ENCODE measurements around the gene TSHZ2. TPM values are rescaled to one million over a fixed set of nuclear protein-coding genes. Genes with fewer than 3 reads are reported as not detected.

The TSHZ2 gene
- total RNA-seq, 3 donors from 2014 or later (not counting 1 experiment from before 2014, with no cell fraction given), result 1.8 to 1.9 TPM; not detected in 1

DNA sequence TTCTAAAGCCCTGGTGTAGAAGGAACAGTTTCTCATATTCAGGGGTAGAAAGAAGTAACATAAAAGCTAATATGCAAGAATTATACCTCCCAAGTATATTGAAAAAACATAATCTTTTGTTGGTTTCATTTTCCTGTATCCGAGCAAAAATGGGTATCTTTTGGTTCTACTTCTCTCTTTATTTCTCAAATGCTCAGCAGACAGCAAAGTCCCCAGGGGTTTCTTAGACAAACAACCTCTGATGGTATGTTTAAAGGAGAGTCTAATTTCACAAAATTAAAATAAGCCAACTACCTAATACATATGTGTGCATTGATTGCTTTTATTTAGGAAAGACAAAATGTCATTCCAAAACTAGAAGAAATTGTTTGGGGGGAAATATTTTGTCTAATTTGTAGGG lies 131.0 kb downstream of the TSHZ2 start:
- Mint-ChIP-seq H3K9me3 (no peaks in the 10 kb centered on the region), H3K27ac (no peak overlapping the region), H3K4me1 (no peaks in the 10 kb centered on the region), H3K27me3 (ENCODE audit: low read depth in 2 of 2) (peaks cover 7 to 15% of the 10 kb centered on the region in 2 donors), H3K4me3 (no peak overlapping the region), H3K36me3 (no peaks in the 10 kb centered on the region)
- no peaks in the 10 kb centered on the region for H3K36me3 ChIP-seq (ENCODE audit: control insufficient read depth, insufficient read depth, low read length)
- ATAC-seq (no peak), DNase-seq (no peak)
- no peaks in the 10 kb centered on the region for H3K4me1 ChIP-seq (ENCODE audit: control insufficient read depth, insufficient read depth, low read length)
- TF ChIP-seq, protein P1, sequence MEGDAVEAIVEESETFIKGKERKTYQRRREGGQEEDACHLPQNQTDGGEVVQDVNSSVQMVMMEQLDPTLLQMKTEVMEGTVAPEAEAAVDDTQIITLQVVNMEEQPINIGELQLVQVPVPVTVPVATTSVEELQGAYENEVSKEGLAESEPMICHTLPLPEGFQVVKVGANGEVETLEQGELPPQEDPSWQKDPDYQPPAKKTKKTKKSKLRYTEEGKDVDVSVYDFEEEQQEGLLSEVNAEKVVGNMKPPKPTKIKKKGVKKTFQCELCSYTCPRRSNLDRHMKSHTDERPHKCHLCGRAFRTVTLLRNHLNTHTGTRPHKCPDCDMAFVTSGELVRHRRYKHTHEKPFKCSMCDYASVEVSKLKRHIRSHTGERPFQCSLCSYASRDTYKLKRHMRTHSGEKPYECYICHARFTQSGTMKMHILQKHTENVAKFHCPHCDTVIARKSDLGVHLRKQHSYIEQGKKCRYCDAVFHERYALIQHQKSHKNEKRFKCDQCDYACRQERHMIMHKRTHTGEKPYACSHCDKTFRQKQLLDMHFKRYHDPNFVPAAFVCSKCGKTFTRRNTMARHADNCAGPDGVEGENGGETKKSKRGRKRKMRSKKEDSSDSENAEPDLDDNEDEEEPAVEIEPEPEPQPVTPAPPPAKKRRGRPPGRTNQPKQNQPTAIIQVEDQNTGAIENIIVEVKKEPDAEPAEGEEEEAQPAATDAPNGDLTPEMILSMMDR (IDR thresholded peaks at IDR 0.05), result no peak
- WGBS (ENCODE audit: insufficient coverage), result no CpG with 5 or more reads among the region's 1 CpG
- no peak overlapping the region for H3K4me3 ChIP-seq (ENCODE audit: low read length)
- no peak overlapping the region for H3K27ac ChIP-seq (ENCODE audit: low read length)
- intact Hi-C loops (cut with micrococcal nuclease), result no loop called here
- no peaks in the 10 kb centered on the region for H3K27me3 ChIP-seq (ENCODE audit: control insufficient read depth, insufficient read depth, low read length)
- no peaks in the 10 kb centered on the region for H3K9me3 ChIP-seq (ENCODE audit: control insufficient read depth, insufficient read depth, low read length)

DNA sequence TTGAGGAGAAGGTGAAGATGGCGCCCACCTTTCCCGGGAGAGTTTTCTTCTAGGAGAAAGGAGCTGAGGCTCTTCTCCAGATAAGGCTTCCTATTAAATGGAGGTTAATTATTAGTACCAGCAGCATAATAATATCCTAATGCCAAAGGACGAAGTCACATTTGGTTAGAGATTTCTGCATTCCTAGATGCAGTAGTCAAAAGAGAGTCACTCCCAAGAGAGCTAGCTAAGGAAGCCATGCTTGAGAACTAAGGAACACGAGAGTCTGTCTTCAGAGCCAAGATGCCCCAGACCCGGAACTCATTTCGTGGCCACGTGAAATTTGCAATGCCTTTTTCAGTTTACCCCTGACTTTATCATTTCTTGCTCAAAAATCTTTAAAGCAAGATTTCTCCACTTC lies 132.7 kb downstream of the TSHZ2 start:
- ATAC-seq (no peak), DNase-seq (no peak)
- H3K36me3 ChIP-seq (ENCODE audit: control insufficient read depth, insufficient read depth, low read length), result no peaks in the 10 kb centered on the region
- TF ChIP-seq, protein P1 (IDR thresholded peaks at IDR 0.05), result no peak
- H3K4me1 ChIP-seq (ENCODE audit: control insufficient read depth, insufficient read depth, low read length), result no peaks in the 10 kb centered on the region
- no peaks in the 10 kb centered on the region for H3K9me3 ChIP-seq (ENCODE audit: control insufficient read depth, insufficient read depth, low read length)
- H3K27ac Mint-ChIP-seq, result no peak overlapping the region
- no peak overlapping the region for H3K27ac ChIP-seq (ENCODE audit: low read length)
- no peak overlapping the region for H3K4me3 Mint-ChIP-seq
- no peaks in the 10 kb centered on the region for H3K36me3 Mint-ChIP-seq
- 90% methylated on average over 7 of the region's 7 CpGs for WGBS (ENCODE audit: insufficient coverage)
- no peaks in the 10 kb centered on the region for H3K27me3 ChIP-seq (ENCODE audit: control insufficient read depth, insufficient read depth, low read length)
- H3K9me3 Mint-ChIP-seq, result no peaks in the 10 kb centered on the region
- H3K4me3 ChIP-seq (ENCODE audit: low read length), result no peak overlapping the region
- intact Hi-C loops (cut with micrococcal nuclease), result no loop called here
- H3K4me1 Mint-ChIP-seq, result no peaks in the 10 kb centered on the region
- peaks cover 4 to 15% of the 10 kb centered on the region in 2 donors for H3K27me3 Mint-ChIP-seq (ENCODE audit: low read depth in 2 of 2)

DNA sequence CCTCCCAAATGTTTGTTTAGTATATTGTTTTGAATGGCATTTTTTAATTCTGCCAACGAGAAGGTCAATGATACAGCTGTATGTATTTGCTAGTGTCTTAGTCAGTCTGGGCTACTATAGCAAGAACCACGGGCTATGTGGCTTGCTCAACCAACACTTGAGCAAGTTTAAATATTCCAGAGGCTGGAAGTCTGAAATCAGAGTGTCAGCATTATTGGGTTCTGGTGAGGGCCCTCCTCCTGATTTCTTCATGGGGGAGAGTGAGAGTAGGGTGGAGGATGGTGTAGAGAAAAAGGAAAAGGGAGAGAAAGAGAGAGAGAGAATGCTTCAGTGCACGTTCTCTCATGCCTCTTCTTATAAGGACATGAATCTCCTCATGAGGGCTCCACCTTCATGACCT lies 144.6 kb downstream of the TSHZ2 start:
- ATAC-seq (no peak), DNase-seq (no peak)
- Histone ChIP-seq H3K4me1 (ENCODE audit: control insufficient read depth, insufficient read depth, low read length) (no peaks in the 10 kb centered on the region), H3K27ac (ENCODE audit: low read length) (no peak overlapping the region), H3K9me3 (ENCODE audit: control insufficient read depth, insufficient read depth, low read length) (no peaks in the 10 kb centered on the region), H3K4me3 (ENCODE audit: low read length) (no peak overlapping the region), H3K36me3 (ENCODE audit: control insufficient read depth, insufficient read depth, low read length) (no peaks in the 10 kb centered on the region), H3K27me3 (ENCODE audit: control insufficient read depth, insufficient read depth, low read length) (no peaks in the 10 kb centered on the region)
- H3K27ac Mint-ChIP-seq, result no peak overlapping the region
- no peaks in the 10 kb centered on the region for H3K36me3 Mint-ChIP-seq
- H3K9me3 Mint-ChIP-seq, result peaks cover 0 to 2% of the 10 kb centered on the region in 2 donors
- no peaks in the 10 kb centered on the region for H3K4me1 Mint-ChIP-seq
- intact Hi-C loops (cut with micrococcal nuclease), result no loop called here
- no peak overlapping the region for H3K4me3 Mint-ChIP-seq
- WGBS (ENCODE audit: insufficient coverage), result 75% methylated on average over 2 of the region's 3 CpGs
- TF ChIP-seq, protein P1 (IDR thresholded peaks at IDR 0.05), result no peak
- peaks cover 23 to 35% of the 10 kb centered on the region in 2 donors for H3K27me3 Mint-ChIP-seq (ENCODE audit: low read depth in 2 of 2)

DNA sequence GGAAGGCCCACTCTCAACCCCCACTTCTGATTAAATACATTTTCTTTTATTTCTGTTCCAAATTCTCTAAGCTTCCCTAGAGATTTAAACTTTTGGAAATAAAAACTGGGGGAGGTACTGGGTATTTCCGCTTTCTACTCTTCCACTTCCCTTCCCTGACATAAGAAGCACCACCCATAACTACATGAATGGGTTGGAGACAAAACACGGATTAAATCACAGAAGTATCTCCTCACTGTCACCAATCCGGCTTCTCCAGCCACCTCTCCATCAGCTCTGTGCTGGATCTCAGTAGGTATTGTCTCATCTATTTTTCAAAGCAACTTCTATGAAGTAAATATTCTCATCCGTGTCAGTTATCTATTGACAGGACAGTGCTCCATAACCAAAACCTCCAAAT lies 150.7 kb downstream of the TSHZ2 start:
- 83% methylated on average over 4 of the region's 4 CpGs for WGBS (ENCODE audit: insufficient coverage)
- peaks cover 0 to 2% of the 10 kb centered on the region in 2 donors for H3K9me3 Mint-ChIP-seq
- intact Hi-C loops (cut with micrococcal nuclease), result no loop called here
- H3K36me3 Mint-ChIP-seq, result no peaks in the 10 kb centered on the region
- H3K4me3 Mint-ChIP-seq, result no peak overlapping the region
- DNase-seq (no peak), ATAC-seq (no peak)
- Histone ChIP-seq H3K4me1 (ENCODE audit: control insufficient read depth, insufficient read depth, low read length) (no peaks in the 10 kb centered on the region), H3K4me3 (ENCODE audit: low read length) (no peak overlapping the region), H3K27ac (ENCODE audit: low read length) (no peak overlapping the region), H3K36me3 (ENCODE audit: control insufficient read depth, insufficient read depth, low read length) (no peaks in the 10 kb centered on the region), H3K9me3 (ENCODE audit: control insufficient read depth, insufficient read depth, low read length) (no peaks in the 10 kb centered on the region), H3K27me3 (ENCODE audit: control insufficient read depth, insufficient read depth, low read length) (no peaks in the 10 kb centered on the region)
- no peak overlapping the region for H3K27ac Mint-ChIP-seq
- peaks cover 15 to 42% of the 10 kb centered on the region in 2 donors for H3K27me3 Mint-ChIP-seq (ENCODE audit: low read depth in 2 of 2)
- TF ChIP-seq, protein P1 (IDR thresholded peaks at IDR 0.05), result no peak
- H3K4me1 Mint-ChIP-seq, result no peaks in the 10 kb centered on the region
